HepG2 (cell line): ENCODE data around the gene CLASP1. TPM values are rescaled to one million over a fixed set of nuclear protein-coding genes. Genes with fewer than 3 reads are reported as not detected.

ENCODE experiments used
- ATAC-seq: fragments of 200-7000 bp; cut with Tn5 transposase; 3 replicates; pipeline ENCODE4 v1.9.1; 2020; ENCODE audit warnings: mild to moderate bottlenecking, moderate library complexity
- BruUV-seq: library from RNA; stranded (reverse); fragments of 400-500 nt; replicated peaks from 2 replicates; lab custom pipeline; 2021; lab: Mats Ljungman, UMichigan
- CTCF ChIA-PET: fragments of 300-600 bp; formaldehyde crosslinking; extraction: SDS; loops from one replicate; lab custom pipeline; 2021; ENCODE audit warnings: low total read pairs, inconsistent platforms, low intra/inter-chr PET ratio; lab: Yijun Ruan, JAX
- POLR2A ChIA-PET: fragments of 350-600 bp; sonication (Branson Sonifier 250); formaldehyde crosslinking; loops from one replicate; lab custom pipeline; 2020; ENCODE audit warnings: antibody characterized with exemption, inconsistent platforms; lab: Yijun Ruan, JAX
- DNase-seq: peaks from one replicate; pipeline ENCODE4 v3.0.0-alpha.2; 2015; ENCODE audit warnings: low spot score
- FAIRE-seq: peaks from 3 replicates; lab custom pipeline; 2011; peaks lifted over from hg19 to GRCh38; lab: Jason Lieb, UNC
- H2AFZ ChIP-seq: one replicate; pipeline ENCODE4 v1.6.1; 2011; ENCODE audit warnings: low read length, inconsistent platforms
- H3K27ac ChIP-seq: fragments of 300-600 bp; 3 replicates; pipeline ENCODE4 v1.8.0; 2011; ENCODE audit warnings: mixed run types, mild to moderate bottlenecking, mixed read lengths, low read length, inconsistent platforms; ENCODE audit not compliant: insufficient read depth; ENCODE audit errors: extremely low read length
- H3K27me3 ChIP-seq, 2 experiments: fragments of 200-600 bp in 1 of 2; 2 replicates in 1 of 2; 3 replicates in 1 of 2; pipeline versions ENCODE4 v1.6.0 to v1.8.0; 2011; ENCODE audit warnings: low read length in 2 of 2, mild to moderate bottlenecking in 2 of 2, moderate library complexity in 2 of 2, inconsistent platforms in 1 of 2; ENCODE audit not compliant: insufficient read depth in 2 of 2, control insufficient read depth in 1 of 2
- H3K36me3 ChIP-seq, 2 experiments: fragments of 200-600 bp in 1 of 2; replicated peaks in 1 of 2; 2 replicates in 1 of 2; 3 replicates in 1 of 2; pipeline versions ENCODE4 v1.5.1 to v1.8.0; 2011; ENCODE audit warnings: low read length in 2 of 2, inconsistent platforms in 1 of 2; ENCODE audit not compliant: insufficient read depth in 2 of 2, control insufficient read depth in 1 of 2
- H3K4me1 ChIP-seq: 2 replicates; pipeline ENCODE4 v1.5.1; 2012; ENCODE audit warnings: low read length, inconsistent platforms; ENCODE audit not compliant: insufficient read depth
- H3K4me2 ChIP-seq: 2 replicates; pipeline ENCODE4 v1.6.0; 2011; ENCODE audit warnings: low read depth, low read length, inconsistent platforms
- H3K4me3 ChIP-seq, 3 experiments: fragments of 200-600 bp in 1 of 3; sonication (generic), shearing (Covaris generic) in 1 of 3; replicated peaks in 1 of 3; 2 replicates each; pipeline ENCODE4 v1.5.1; 2011 to 2016; ENCODE audit warnings: low read length in 3 of 3, inconsistent platforms in 2 of 3, low read depth in 2 of 3, mild to moderate bottlenecking in 2 of 3, control low read depth in 1 of 3, mixed read lengths in 1 of 3; ENCODE audit not compliant: insufficient read depth in 1 of 3
- H3K79me2 ChIP-seq: one replicate; pipeline ENCODE4 v1.6.1; 2011; ENCODE audit warnings: low read length, inconsistent platforms; ENCODE audit not compliant: insufficient read depth
- H3K9ac ChIP-seq: 2 replicates; pipeline ENCODE4 v1.6.0; 2011; ENCODE audit warnings: mild to moderate bottlenecking, low read depth, low read length, inconsistent platforms; ENCODE audit not compliant: insufficient read depth
- H3K9me3 ChIP-seq: 2 replicates; pipeline ENCODE4 v1.5.1; 2012; ENCODE audit warnings: mild to moderate bottlenecking, low read length
- H4K20me1 ChIP-seq: 2 replicates; pipeline ENCODE4 v1.6.0; 2011; ENCODE audit warnings: inconsistent platforms, mild to moderate bottlenecking, low read length, moderate library complexity; ENCODE audit not compliant: insufficient read depth
- CENPT ChIP-seq: sonication (generic); formaldehyde crosslinking; IDR thresholded peaks from 2 replicates; pipeline ENCODE4 v1.8.0; 2022; ENCODE audit warnings: low read depth, mild to moderate bottlenecking, moderate library complexity, missing genetic modification reagents
- EZH2 ChIP-seq: conservative IDR thresholded peaks from 2 replicates; pipeline ENCODE4 v1.6.1; 2012; ENCODE audit warnings: mild to moderate bottlenecking, low read depth, low read length, moderate library complexity
- IKZF5 ChIP-seq: IDR thresholded peaks from 2 replicates; pipeline ENCODE4 v1.6.1; 2018; ENCODE audit warnings: missing genetic modification reagents, mild to moderate bottlenecking, missing compliant biosample characterization
- KLF16 ChIP-seq, 2 experiments: sonication (generic) in 1 of 2; formaldehyde crosslinking in 1 of 2; IDR thresholded peaks; 2 replicates each; pipeline versions ENCODE4 v1.6.1 to v1.8.0; 2016 to 2023; ENCODE audit warnings: missing genetic modification reagents in 2 of 2, missing compliant biosample characterization in 1 of 2
- ONECUT2 ChIP-seq: sonication (generic); formaldehyde crosslinking; IDR thresholded peaks from 2 replicates; pipeline ENCODE4 v1.4.0; 2020; ENCODE audit warnings: missing genetic modification reagents
- ZNF296 ChIP-seq: sonication (generic); formaldehyde crosslinking; conservative IDR thresholded peaks from 2 replicates; pipeline ENCODE4 v1.5.0; 2020; ENCODE audit warnings: mild to moderate bottlenecking, missing genetic modification reagents
- ZNF670 ChIP-seq: sonication (generic); formaldehyde crosslinking; IDR thresholded peaks from 2 replicates; pipeline ENCODE4 v1.8.0; 2022; ENCODE audit warnings: mild to moderate bottlenecking, missing genetic modification reagents, borderline replicate concordance
- ZNF703 ChIP-seq: sonication (generic); formaldehyde crosslinking; IDR thresholded peaks from 2 replicates; pipeline ENCODE4 v1.5.1; 2020; ENCODE audit warnings: missing genetic modification reagents, mild to moderate bottlenecking, moderate library complexity, borderline replicate concordance
- ZSCAN25 ChIP-seq: sonication (generic); formaldehyde crosslinking; IDR thresholded peaks from 2 replicates; pipeline ENCODE4 v1.8.0; 2022; ENCODE audit warnings: mild to moderate bottlenecking, missing genetic modification reagents
- WGBS: methylation state at CpG from one replicate; pipeline ENCODE4 v1.1.6; 2017; ENCODE audit warnings: low lambda C conversion rate; 5-methylcytosine and 5-hydroxymethylcytosine counted together
- in situ Hi-C: cut with HindIII; loops from 2 replicates; pipeline ENCODE4 v1.10.0; 2017; ENCODE audit warnings: low pct_unique_long_range_greater_than_20kb; ENCODE audit not compliant: extremely low pct_ligation_motif_present
- intact Hi-C: fragments of 100-400 bp; cut with micrococcal nuclease; formaldehyde crosslinking; loops from one replicate; pipeline ENCODE4 v1.10.0; 2022; ENCODE audit not compliant: unreplicated experiment
- polyA plus RNA-seq, 8 experiments: library from polyadenylated mRNA; depleted of rRNA in 3 of 8; stranded (reverse) in 7 of 8; unstranded in 1 of 8; fragments of >200 nt; fragmentation: Illumina TruSeq in 4 of 8; extraction: Trizol in 4 of 8; gene quantifications; 2 replicates each; pipeline versions ENCODE4 v1.2.1 to v1.2.3, GENCODE V29; 2011 to 2016; ENCODE audit warnings: low read depth in 4 of 8, missing spikeins in 1 of 8, mixed read lengths in 1 of 8; ENCODE audit not compliant: insufficient read depth in 1 of 8
- total RNA-seq, 5 experiments: library from RNA; depleted of rRNA; stranded (reverse); fragments of >200 nt; fragmentation: Illumina TruSeq; extraction: Trizol; gene quantifications; 2 replicates each; pipeline ENCODE4 v1.2.3, GENCODE V29; 2016; ENCODE audit warnings: low read depth in 1 of 5
- TF ChIP-seq, protein P1 (sequence below): sonication (generic); formaldehyde crosslinking; IDR thresholded peaks from 2 replicates; pipeline ENCODE4 v1.4.0; 2020; ENCODE audit warnings: missing genetic modification reagents
- TF ChIP-seq, protein P2 (sequence below): sonication (generic); formaldehyde crosslinking; IDR thresholded peaks from 2 replicates; pipeline ENCODE4 v1.9.0; 2021; ENCODE audit warnings: mild to moderate bottlenecking, missing genetic modification reagents
- TF ChIP-seq, protein P3 (sequence below), 2 experiments: fragments of 450-650 bp in 1 of 2; sonication (generic) in 1 of 2; formaldehyde crosslinking; IDR thresholded peaks; 2 replicates each; pipeline versions ENCODE4 v1.5.0 to v1.8.0; 2020 to 2022; ENCODE audit warnings: mild to moderate bottlenecking in 1 of 2, missing genetic modification reagents in 1 of 2
- TF ChIP-seq, protein P4 (sequence below): IDR thresholded peaks from 2 replicates; pipeline ENCODE4 v1.6.1; 2016

CLASP1 gene
- total and polyA plus RNA-seq, 2 of the 13 experiments (the other 11 are each of a cell fraction or from before 2014, with no cell fraction given): 11.7 to 47.9 TPM

GRCh38 chr2:121412349-121412748 is 236.9 kb downstream of the CLASP1 start:
- Histone ChIP-seq H2AFZ (no peak overlapping the region), H3K27me3 (no peaks in the 10 kb centered on the region), H3K36me3 (peaks cover 7 to 57% of the 10 kb centered on the region in 2 experiments), H3K9me3 (no peaks in the 10 kb centered on the region), H3K9ac (no peak overlapping the region), H3K79me2 (no peaks in the 10 kb centered on the region), H3K27ac (no peak overlapping the region), H3K4me3 (no peak overlapping the region), H3K4me1 (no peaks in the 10 kb centered on the region), H4K20me1 (no peaks in the 10 kb centered on the region), H3K4me2 (no peak overlapping the region)
- BruUV-seq: no TSS peak
- ChIA-PET POLR2A (no interaction called here), CTCF (no interaction called here)
- intact Hi-C loops: no loop called here
- FAIRE-seq: no peak
- in situ Hi-C loops: no loop called here
- 99% methylated on average over 1 of the region's 1 CpG for WGBS
- no peak for DNase-seq
- ATAC-seq: no peak
- TF ChIP-seq CENPT (no peak), ONECUT2 (CRISPR knock-in tag) (no peak), ZNF670 (CRISPR knock-in tag) (no peak), KLF16 (CRISPR knock-in tag; IDR thresholded peaks at IDR 0.05) (no peak), ZNF296 (CRISPR knock-in tag) (no peak), IKZF5 (no peak), EZH2 (no peak), ZSCAN25 (CRISPR knock-in tag) (no peak), ZNF703 (no peak)
- TF ChIP-seq, protein P1, sequence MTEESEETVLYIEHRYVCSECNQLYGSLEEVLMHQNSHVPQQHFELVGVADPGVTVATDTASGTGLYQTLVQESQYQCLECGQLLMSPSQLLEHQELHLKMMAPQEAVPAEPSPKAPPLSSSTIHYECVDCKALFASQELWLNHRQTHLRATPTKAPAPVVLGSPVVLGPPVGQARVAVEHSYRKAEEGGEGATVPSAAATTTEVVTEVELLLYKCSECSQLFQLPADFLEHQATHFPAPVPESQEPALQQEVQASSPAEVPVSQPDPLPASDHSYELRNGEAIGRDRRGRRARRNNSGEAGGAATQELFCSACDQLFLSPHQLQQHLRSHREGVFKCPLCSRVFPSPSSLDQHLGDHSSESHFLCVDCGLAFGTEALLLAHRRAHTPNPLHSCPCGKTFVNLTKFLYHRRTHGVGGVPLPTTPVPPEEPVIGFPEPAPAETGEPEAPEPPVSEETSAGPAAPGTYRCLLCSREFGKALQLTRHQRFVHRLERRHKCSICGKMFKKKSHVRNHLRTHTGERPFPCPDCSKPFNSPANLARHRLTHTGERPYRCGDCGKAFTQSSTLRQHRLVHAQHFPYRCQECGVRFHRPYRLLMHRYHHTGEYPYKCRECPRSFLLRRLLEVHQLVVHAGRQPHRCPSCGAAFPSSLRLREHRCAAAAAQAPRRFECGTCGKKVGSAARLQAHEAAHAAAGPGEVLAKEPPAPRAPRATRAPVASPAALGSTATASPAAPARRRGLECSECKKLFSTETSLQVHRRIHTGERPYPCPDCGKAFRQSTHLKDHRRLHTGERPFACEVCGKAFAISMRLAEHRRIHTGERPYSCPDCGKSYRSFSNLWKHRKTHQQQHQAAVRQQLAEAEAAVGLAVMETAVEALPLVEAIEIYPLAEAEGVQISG (CRISPR knock-in tag): no peak
- TF ChIP-seq, protein P2, sequence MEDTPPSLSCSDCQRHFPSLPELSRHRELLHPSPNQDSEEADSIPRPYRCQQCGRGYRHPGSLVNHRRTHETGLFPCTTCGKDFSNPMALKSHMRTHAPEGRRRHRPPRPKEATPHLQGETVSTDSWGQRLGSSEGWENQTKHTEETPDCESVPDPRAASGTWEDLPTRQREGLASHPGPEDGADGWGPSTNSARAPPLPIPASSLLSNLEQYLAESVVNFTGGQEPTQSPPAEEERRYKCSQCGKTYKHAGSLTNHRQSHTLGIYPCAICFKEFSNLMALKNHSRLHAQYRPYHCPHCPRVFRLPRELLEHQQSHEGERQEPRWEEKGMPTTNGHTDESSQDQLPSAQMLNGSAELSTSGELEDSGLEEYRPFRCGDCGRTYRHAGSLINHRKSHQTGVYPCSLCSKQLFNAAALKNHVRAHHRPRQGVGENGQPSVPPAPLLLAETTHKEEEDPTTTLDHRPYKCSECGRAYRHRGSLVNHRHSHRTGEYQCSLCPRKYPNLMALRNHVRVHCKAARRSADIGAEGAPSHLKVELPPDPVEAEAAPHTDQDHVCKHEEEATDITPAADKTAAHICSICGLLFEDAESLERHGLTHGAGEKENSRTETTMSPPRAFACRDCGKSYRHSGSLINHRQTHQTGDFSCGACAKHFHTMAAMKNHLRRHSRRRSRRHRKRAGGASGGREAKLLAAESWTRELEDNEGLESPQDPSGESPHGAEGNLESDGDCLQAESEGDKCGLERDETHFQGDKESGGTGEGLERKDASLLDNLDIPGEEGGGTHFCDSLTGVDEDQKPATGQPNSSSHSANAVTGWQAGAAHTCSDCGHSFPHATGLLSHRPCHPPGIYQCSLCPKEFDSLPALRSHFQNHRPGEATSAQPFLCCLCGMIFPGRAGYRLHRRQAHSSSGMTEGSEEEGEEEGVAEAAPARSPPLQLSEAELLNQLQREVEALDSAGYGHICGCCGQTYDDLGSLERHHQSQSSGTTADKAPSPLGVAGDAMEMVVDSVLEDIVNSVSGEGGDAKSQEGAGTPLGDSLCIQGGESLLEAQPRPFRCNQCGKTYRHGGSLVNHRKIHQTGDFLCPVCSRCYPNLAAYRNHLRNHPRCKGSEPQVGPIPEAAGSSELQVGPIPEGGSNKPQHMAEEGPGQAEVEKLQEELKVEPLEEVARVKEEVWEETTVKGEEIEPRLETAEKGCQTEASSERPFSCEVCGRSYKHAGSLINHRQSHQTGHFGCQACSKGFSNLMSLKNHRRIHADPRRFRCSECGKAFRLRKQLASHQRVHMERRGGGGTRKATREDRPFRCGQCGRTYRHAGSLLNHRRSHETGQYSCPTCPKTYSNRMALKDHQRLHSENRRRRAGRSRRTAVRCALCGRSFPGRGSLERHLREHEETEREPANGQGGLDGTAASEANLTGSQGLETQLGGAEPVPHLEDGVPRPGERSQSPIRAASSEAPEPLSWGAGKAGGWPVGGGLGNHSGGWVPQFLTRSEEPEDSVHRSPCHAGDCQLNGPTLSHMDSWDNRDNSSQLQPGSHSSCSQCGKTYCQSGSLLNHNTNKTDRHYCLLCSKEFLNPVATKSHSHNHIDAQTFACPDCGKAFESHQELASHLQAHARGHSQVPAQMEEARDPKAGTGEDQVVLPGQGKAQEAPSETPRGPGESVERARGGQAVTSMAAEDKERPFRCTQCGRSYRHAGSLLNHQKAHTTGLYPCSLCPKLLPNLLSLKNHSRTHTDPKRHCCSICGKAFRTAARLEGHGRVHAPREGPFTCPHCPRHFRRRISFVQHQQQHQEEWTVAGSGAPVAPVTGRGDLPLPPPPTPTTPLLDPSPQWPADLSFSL (CRISPR knock-in tag): no peak
- TF ChIP-seq, protein P3, sequence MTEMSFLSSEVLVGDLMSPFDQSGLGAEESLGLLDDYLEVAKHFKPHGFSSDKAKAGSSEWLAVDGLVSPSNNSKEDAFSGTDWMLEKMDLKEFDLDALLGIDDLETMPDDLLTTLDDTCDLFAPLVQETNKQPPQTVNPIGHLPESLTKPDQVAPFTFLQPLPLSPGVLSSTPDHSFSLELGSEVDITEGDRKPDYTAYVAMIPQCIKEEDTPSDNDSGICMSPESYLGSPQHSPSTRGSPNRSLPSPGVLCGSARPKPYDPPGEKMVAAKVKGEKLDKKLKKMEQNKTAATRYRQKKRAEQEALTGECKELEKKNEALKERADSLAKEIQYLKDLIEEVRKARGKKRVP (CRISPR knock-in tag; IDR thresholded peaks at IDR 0.05): no peak
- TF ChIP-seq, protein P4, sequence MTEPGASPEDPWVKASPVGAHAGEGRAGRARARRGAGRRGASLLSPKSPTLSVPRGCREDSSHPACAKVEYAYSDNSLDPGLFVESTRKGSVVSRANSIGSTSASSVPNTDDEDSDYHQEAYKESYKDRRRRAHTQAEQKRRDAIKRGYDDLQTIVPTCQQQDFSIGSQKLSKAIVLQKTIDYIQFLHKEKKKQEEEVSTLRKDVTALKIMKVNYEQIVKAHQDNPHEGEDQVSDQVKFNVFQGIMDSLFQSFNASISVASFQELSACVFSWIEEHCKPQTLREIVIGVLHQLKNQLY (CRISPR knock-in tag): no peak
